CD4-positive, CD25-positive, alpha-beta regulatory T cell (primary cell): ENCODE measurements around the gene RUNDC3A. TPM values are rescaled to one million over a fixed set of nuclear protein-coding genes. Genes with fewer than 3 reads are reported as not detected.

ENCODE experiments used
- ATAC-seq, 2 donors: fragments of 150-1000 bp; cut with Tn5 transposase; one replicate each; pipeline ENCODE4 v1.10.0; 2021; ENCODE audit warnings: low read depth in 2 of 2, moderate number of reproducible peaks in 2 of 2, moderate library complexity in 1 of 2
- DNase-seq, 3 donors: peaks; one replicate each; pipeline versions ENCODE4 v3.0.0 to v3.0.0-alpha.2; 2012 to 2022; ENCODE audit warnings: mixed read lengths in 1 of 3
- H3K27ac ChIP-seq: one replicate; pipeline ENCODE4 v1.7.0; 2013; ENCODE audit warnings: mild to moderate bottlenecking, low read length; ENCODE audit not compliant: insufficient read depth, poor library complexity, severe bottlenecking
- H3K27me3 ChIP-seq: one replicate; pipeline ENCODE4 v1.7.0; 2013; ENCODE audit warnings: low read length; ENCODE audit not compliant: control insufficient read depth, insufficient read depth
- H3K36me3 ChIP-seq: one replicate; pipeline ENCODE4 v1.7.0; 2013; ENCODE audit warnings: mild to moderate bottlenecking, low read length, moderate library complexity; ENCODE audit not compliant: control insufficient read depth, insufficient read depth
- H3K4me1 ChIP-seq: 2 replicates; pipeline ENCODE4 v1.7.0; 2013; ENCODE audit warnings: mild to moderate bottlenecking, low read length; ENCODE audit not compliant: insufficient read depth, control insufficient read depth, poor library complexity, severe bottlenecking
- H3K4me3 ChIP-seq: one replicate; pipeline ENCODE4 v1.7.0; 2013; ENCODE audit warnings: low read depth, mild to moderate bottlenecking, low read length, moderate library complexity
- H3K9me3 ChIP-seq, 2 experiments: 1 replicate in 1 of 2; 2 replicates in 1 of 2; pipeline ENCODE4 v1.7.0; 2013; ENCODE audit warnings: low read length in 2 of 2, mild to moderate bottlenecking in 1 of 2, moderate library complexity in 1 of 2; ENCODE audit not compliant: control insufficient read depth in 2 of 2
- H3K27ac Mint-ChIP-seq, 3 donors: one replicate each; pipeline ENCODE4 v1.8.0; 2020 to 2022; ENCODE audit warnings: mild to moderate bottlenecking in 3 of 3, mixed read lengths in 3 of 3, moderate library complexity in 2 of 3
- H3K27me3 Mint-ChIP-seq: one replicate; pipeline ENCODE4 v1.8.0; 2022; ENCODE audit warnings: mild to moderate bottlenecking, mixed read lengths
- H3K36me3 Mint-ChIP-seq: one replicate; pipeline ENCODE4 v1.8.0; 2020; ENCODE audit warnings: mixed read lengths
- H3K4me1 Mint-ChIP-seq, 4 donors: one replicate each; pipeline ENCODE4 v1.8.0; 2020 to 2022; ENCODE audit warnings: mixed read lengths in 4 of 4, mild to moderate bottlenecking in 1 of 4
- H3K4me3 Mint-ChIP-seq, 4 donors: one replicate each; pipeline ENCODE4 v1.8.0; 2020 to 2022; ENCODE audit warnings: mild to moderate bottlenecking in 4 of 4, mixed read lengths in 4 of 4, moderate library complexity in 3 of 4
- H3K9me3 Mint-ChIP-seq, 7 donors: one replicate each; pipeline ENCODE4 v1.8.0; 2020 to 2022; ENCODE audit warnings: mixed read lengths in 7 of 7, mild to moderate bottlenecking in 3 of 7, moderate library complexity in 2 of 7
- polyA plus RNA-seq, 4 donors: library from polyadenylated mRNA; unstranded; fragments of 300-500 nt; fragmentation: Illumina TruSeq; gene quantifications; one replicate each; pipeline ENCODE4 v1.2.3, GENCODE V29; 2021
- total RNA-seq: library from RNA; stranded (reverse); gene quantifications from one replicate; pipeline ENCODE4 v1.2.3, GENCODE V29; 2022

RUNDC3A gene
- total and polyA plus RNA-seq, 5 donors from 2014 or later = 0.27 to 0.96 TPM; not detected in 3

GRCh38 chr17:44310188-44310587 is 1.8 kb downstream of the RUNDC3A start:
- no peak for ATAC-seq
- Mint-ChIP-seq H3K9me3 (peaks cover 0 to 4% (median 0%) of the 10 kb centered on the region in 7 donors), H3K27ac (peak overlapping the region in 1 of 3 donors; percentile 75), H3K36me3 (no peaks in the 10 kb centered on the region), H3K4me3 (peak overlapping the region in 3 of 4 donors; percentile 21 to 72 (median 61)), H3K27me3 (peaks cover 29% of the 10 kb centered on the region), H3K4me1 (peaks cover 0 to 28% (median 8%) of the 10 kb centered on the region in 4 donors)
- peaks cover 15% of the 10 kb centered on the region for H3K27me3 ChIP-seq
- H3K27ac ChIP-seq = no peak overlapping the region
- H3K4me3 ChIP-seq = no peak overlapping the region
- no peaks in the 10 kb centered on the region for H3K36me3 ChIP-seq
- peaks cover 21% of the 10 kb centered on the region for H3K4me1 ChIP-seq
- no peak for DNase-seq
- H3K9me3 ChIP-seq = no peaks in the 10 kb centered on the region

DNA sequence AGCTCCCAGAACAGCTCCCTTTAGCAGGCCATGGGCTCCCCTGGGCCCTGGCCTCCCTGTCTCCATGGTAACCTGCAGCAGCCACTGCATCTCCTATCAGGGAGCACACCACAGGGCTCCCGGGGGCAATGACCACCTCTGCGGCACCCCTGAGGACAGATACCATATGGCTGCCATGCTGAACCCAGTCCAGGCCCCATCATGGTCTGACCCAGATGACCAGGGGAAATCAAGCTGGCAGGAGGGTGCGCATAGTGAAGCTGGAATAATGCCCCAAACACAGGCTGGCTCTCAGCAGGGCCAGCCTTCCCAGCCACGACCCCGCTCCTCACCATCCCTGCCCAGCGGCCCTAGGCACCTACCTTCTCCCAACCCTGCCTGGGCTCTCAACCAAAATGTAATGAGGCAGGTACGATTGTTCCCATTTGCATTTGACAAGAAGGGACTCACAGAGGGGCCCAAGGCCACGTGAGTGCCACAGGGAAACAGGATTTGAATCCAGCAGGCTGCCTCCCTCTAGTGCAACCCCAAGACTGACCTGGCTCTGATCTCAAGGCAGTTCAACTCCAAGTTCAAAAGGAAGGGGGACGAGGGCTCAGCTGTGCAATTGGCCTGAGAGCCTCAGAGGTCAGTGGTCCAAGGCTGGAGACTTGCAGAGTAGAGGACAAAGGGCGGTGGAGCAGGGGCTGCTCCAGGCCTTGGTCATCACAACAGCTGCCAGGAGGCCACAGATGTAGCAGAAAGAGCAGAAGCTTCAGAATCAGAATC is 2.4 kb downstream of the RUNDC3A start:
- peak overlapping the region in 1 of 4 donors; percentile 22 for H3K4me3 Mint-ChIP-seq
- Histone ChIP-seq H3K4me3 (no peak overlapping the region), H3K27ac (no peak overlapping the region), H3K27me3 (peaks cover 16% of the 10 kb centered on the region), H3K9me3 (no peaks in the 10 kb centered on the region), H3K4me1 (peaks cover 26% of the 10 kb centered on the region), H3K36me3 (no peaks in the 10 kb centered on the region)
- H3K27ac Mint-ChIP-seq = no peak overlapping the region
- H3K9me3 Mint-ChIP-seq = peaks cover 0 to 4% (median 0%) of the 10 kb centered on the region in 7 donors
- H3K27me3 Mint-ChIP-seq = peaks cover 33% of the 10 kb centered on the region
- H3K4me1 Mint-ChIP-seq = peaks cover 0 to 33% (median 11%) of the 10 kb centered on the region in 4 donors
- H3K36me3 Mint-ChIP-seq = no peaks in the 10 kb centered on the region
- DNase-seq (no peak), ATAC-seq (no peak)

GRCh38 chr17:44311562-44312181 is 3.3 kb downstream of the RUNDC3A start:
- Histone ChIP-seq H3K4me3 (no peak overlapping the region), H3K4me1 (peaks cover 29% of the 10 kb centered on the region), H3K27me3 (peaks cover 18% of the 10 kb centered on the region), H3K9me3 (no peaks in the 10 kb centered on the region), H3K36me3 (no peaks in the 10 kb centered on the region), H3K27ac (no peak overlapping the region)
- no peak for DNase-seq
- peaks cover 38% of the 10 kb centered on the region for H3K27me3 Mint-ChIP-seq
- no peak for ATAC-seq
- H3K4me3 Mint-ChIP-seq = no peak overlapping the region
- peaks cover 0 to 5% (median 0%) of the 10 kb centered on the region in 7 donors for H3K9me3 Mint-ChIP-seq
- H3K4me1 Mint-ChIP-seq = peaks cover 0 to 39% (median 16%) of the 10 kb centered on the region in 4 donors
- H3K36me3 Mint-ChIP-seq = no peaks in the 10 kb centered on the region
- H3K27ac Mint-ChIP-seq = no peak overlapping the region

GRCh38 chr17:44312396-44313104 is 4.1 kb downstream of the RUNDC3A start:
- Mint-ChIP-seq H3K4me3 (peak overlapping the region in 1 of 4 donors; percentile 48), H3K4me1 (peaks cover 0 to 34% (median 16%) of the 10 kb centered on the region in 4 donors), H3K36me3 (no peaks in the 10 kb centered on the region), H3K27me3 (peaks cover 35% of the 10 kb centered on the region), H3K9me3 (peaks cover 0 to 6% (median 0%) of the 10 kb centered on the region in 7 donors), H3K27ac (no peak overlapping the region)
- Histone ChIP-seq H3K4me3 (no peak overlapping the region), H3K4me1 (peaks cover 29% of the 10 kb centered on the region), H3K9me3 (no peaks in the 10 kb centered on the region), H3K36me3 (no peaks in the 10 kb centered on the region), H3K27ac (no peak overlapping the region), H3K27me3 (peaks cover 10% of the 10 kb centered on the region)
- ATAC-seq = no peak
- no peak for DNase-seq

DNA sequence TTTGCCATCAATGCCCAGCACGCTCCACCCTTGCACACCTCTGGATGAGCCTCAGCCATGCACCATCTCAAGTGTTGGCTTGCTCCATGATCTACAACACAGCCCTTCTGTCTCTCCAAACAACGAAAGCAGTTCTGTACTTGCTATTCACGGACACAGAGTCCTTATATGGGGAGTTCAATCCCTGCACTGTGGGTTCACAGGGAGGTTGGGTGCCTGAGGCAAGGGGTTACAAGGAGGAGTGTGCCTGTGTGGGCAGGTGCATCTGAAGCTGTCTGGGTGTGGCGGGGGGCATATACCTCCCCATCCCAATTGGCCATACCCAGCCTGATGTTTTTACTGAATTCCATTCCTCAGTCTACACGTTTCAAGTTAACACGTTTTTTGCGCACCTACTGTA is 5.6 kb downstream of the RUNDC3A start:
- H3K36me3 Mint-ChIP-seq = no peaks in the 10 kb centered on the region
- Histone ChIP-seq H3K27me3 (peaks cover 10% of the 10 kb centered on the region), H3K4me3 (no peak overlapping the region), H3K36me3 (no peaks in the 10 kb centered on the region), H3K4me1 (peaks cover 16% of the 10 kb centered on the region), H3K27ac (no peak overlapping the region), H3K9me3 (no peaks in the 10 kb centered on the region)
- H3K4me1 Mint-ChIP-seq = peaks cover 0 to 27% (median 15%) of the 10 kb centered on the region in 4 donors
- no peak overlapping the region for H3K27ac Mint-ChIP-seq
- ATAC-seq = no peak
- peaks cover 0 to 8% (median 0%) of the 10 kb centered on the region in 7 donors for H3K9me3 Mint-ChIP-seq
- H3K4me3 Mint-ChIP-seq = peak overlapping the region in 3 of 4 donors; percentile 16 to 71 (median 59)
- DNase-seq = no peak
- H3K27me3 Mint-ChIP-seq = peaks cover 32% of the 10 kb centered on the region

DNA sequence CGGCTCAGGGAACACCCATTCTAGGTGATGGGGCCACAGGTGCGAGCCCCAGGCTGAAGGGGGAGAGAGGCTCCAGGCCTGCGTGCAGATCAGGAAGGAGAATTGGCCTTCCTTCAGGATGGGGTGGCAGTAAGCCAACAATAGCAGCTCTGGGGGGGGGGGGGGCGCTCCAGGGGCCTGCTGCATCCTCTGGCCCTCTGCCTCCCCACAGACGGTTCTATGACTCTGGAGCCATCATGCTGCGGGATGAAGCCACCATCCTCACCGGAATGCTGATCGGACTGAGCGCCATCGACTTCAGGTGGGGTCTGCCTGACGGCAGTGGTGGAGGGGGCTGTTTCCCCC is 6.1 kb downstream of the RUNDC3A start:
- H3K27me3 Mint-ChIP-seq = peaks cover 31% of the 10 kb centered on the region

DNA sequence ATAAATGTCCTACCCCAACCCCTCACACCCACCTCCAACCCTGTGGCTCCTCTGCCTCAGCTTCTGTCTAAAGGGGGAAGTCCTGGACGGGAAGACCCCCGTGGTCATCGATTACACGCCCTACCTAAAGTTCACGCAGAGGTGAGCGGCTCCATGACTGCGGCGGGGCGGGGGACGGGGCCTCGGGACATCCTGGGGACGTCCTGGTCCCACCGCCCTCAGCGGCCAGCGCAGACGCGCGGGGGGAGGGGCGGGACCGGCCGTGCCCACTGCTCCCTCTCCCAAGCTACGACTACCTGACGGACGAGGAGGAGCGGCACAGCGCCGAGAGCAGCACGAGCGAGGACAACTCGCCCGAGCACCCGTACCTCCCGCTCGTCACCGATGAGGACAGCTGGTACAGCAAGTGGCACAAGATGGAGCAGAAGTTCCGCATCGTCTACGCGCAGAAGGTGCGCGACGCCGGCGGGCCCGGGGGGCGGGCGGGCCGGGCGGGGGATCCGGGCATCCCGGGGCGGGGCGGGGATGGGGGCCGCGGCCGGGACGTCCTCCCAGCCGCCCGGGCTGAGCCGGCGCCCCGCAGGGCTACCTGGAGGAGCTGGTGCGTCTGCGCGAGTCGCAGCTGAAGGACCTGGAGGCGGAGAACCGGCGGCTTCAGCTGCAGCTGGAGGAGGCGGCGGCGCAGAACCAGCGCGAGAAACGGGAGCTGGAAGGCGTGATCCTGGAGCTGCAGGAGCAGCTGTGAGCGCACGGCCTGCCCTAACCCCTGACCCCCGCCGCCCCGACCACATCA is 6.7 kb downstream of the RUNDC3A start:
- Mint-ChIP-seq H3K9me3 (peaks cover 0 to 11% (median 0%) of the 10 kb centered on the region in 7 donors), H3K27ac (no peak overlapping the region), H3K4me3 (peak overlapping the region in 3 of 4 donors; percentile 74 to 81 (median 81)), H3K27me3 (peaks cover 31% of the 10 kb centered on the region), H3K36me3 (peaks cover 4% of the 10 kb centered on the region), H3K4me1 (peaks cover 0 to 19% (median 10%) of the 10 kb centered on the region in 4 donors)
- ATAC-seq (peak; percentile 32 to 39), DNase-seq (peak in 2 of 3 donors; percentile 22 to 37)
- Histone ChIP-seq H3K27ac (no peak overlapping the region), H3K9me3 (no peaks in the 10 kb centered on the region), H3K27me3 (peaks cover 10% of the 10 kb centered on the region), H3K4me3 (no peak overlapping the region), H3K36me3 (peaks cover 6% of the 10 kb centered on the region), H3K4me1 (peaks cover 12% of the 10 kb centered on the region)

More for the DNA sequence above, 6.1 kb downstream of the RUNDC3A start:
- Mint-ChIP-seq H3K27ac (no peak overlapping the region), H3K4me3 (peak overlapping the region; percentile 16 to 71 (median 54)), H3K4me1 (peaks cover 0 to 24% (median 14%) of the 10 kb centered on the region in 4 donors), H3K9me3 (peaks cover 0 to 11% (median 0%) of the 10 kb centered on the region in 7 donors), H3K36me3 (peaks cover 3% of the 10 kb centered on the region)
- Histone ChIP-seq H3K4me3 (no peak overlapping the region), H3K36me3 (peaks cover under 1% of the 10 kb centered on the region), H3K27ac (no peak overlapping the region), H3K4me1 (peaks cover 12% of the 10 kb centered on the region), H3K9me3 (no peaks in the 10 kb centered on the region), H3K27me3 (peaks cover 10% of the 10 kb centered on the region)
- DNase-seq (no peak), ATAC-seq (no peak)
